ENCODE measurements around the gene PLPPR5.

DNA sequence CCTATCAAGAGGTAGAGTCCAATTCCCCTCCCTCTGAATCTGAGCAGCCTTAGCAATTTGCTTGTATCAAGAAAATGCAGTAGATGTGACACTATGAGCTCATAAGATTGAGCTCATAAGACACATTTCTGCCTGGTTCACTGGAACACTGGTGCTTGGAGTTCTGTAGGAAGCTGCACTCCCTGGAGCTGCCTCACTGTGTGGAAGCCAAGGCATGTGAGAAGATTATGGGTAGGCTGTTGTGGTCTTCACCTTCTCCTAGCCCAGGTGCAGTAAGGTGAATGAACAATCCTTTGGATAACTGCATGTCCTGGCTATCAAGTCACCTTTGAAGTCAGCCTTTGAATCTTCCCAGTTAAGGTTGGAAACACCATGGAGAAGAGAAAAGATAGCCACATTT, 67.3 kb downstream of the PLPPR5 start:
- no peak for TF ChIP-seq CTCF (IDR thresholded peaks at IDR 0.05; ENCODE audit: borderline replicate concordance, extremely low read depth, low read length, poor library complexity, severe bottlenecking)
- no peak for TF ChIP-seq EZH2 (IDR thresholded peaks at IDR 0.05; ENCODE audit: borderline replicate concordance, low read depth, low read length, severe bottlenecking)

Measured in DND-41 (cell line).